Breast epithelium (tissue), 3 donors: ENCODE results near the gene IFIH1.

Experiments used
- CTCF ChIP-seq, 3 donors: fragments of 450-650 bp; IDR thresholded peaks; one replicate each; pipeline ENCODE4 v1.5.1; 2016 to 2017; ENCODE audit warnings: antibody characterized with exemption in 3 of 3, mild to moderate bottlenecking in 3 of 3, moderate library complexity in 3 of 3
- POLR2A ChIP-seq: fragments of 450-650 bp; IDR thresholded peaks from one replicate; pipeline ENCODE4 v1.6.1; 2016; ENCODE audit warnings: antibody characterized with exemption, mild to moderate bottlenecking, moderate library complexity

GRCh38 chr2:162266460-162266760, 52.1 kb downstream of the IFIH1 start:
- TF ChIP-seq CTCF (IDR thresholded peaks at IDR 0.05) (no peak), POLR2A (no peak)
